HCT116 (cell line): ENCODE data around the gene FHIT. TPM values are rescaled to one million over a fixed set of nuclear protein-coding genes. Genes with fewer than 3 reads are reported as not detected.

Experiments used
- ATAC-seq: fragments of 200-7000 bp; cut with Tn5 transposase; 2 replicates; pipeline ENCODE4 v1.9.1; 2020; ENCODE audit warnings: mild to moderate bottlenecking, moderate library complexity
- BruUV-seq: library from RNA; stranded (reverse); fragments of 400-500 nt; replicated peaks from 2 replicates; lab custom pipeline; 2021; lab: Mats Ljungman, UMichigan
- CTCF ChIA-PET: fragments of 300-600 bp; sonication (Branson Sonifier 250); formaldehyde crosslinking; loops from one replicate; lab custom pipeline; 2021; ENCODE audit warnings: antibody characterized with exemption; lab: Charles Lee
- POLR2A ChIA-PET: fragments of 300-600, 350-600 bp; sonication (Branson Sonifier 250); formaldehyde crosslinking; loops from one replicate; lab custom pipeline; 2021; ENCODE audit warnings: antibody characterized with exemption; lab: Charles Lee
- RAD21 ChIA-PET, 2 experiments: fragments of 300-600 bp; sonication (Branson Sonifier 250); formaldehyde crosslinking; loops; one replicate each; lab custom pipeline; 2023; ENCODE audit warnings: low total read pairs in 2 of 2; ENCODE audit not compliant: uncharacterized antibody in 2 of 2, unreplicated experiment in 2 of 2, low non-redundant PET in 1 of 2; lab: Charles Lee
- DNase-seq: peaks from one replicate; pipeline ENCODE4 v3.0.0-alpha.2; 2010; ENCODE audit warnings: low read depth, low spot score
- H2AFZ ChIP-seq: fragments of 200-600 bp; shearing (Covaris generic), sonication (generic); 2 replicates; pipeline ENCODE4 v1.6.1; 2017; ENCODE audit warnings: low read depth, mixed run types, mixed read lengths, antibody characterized with exemption, low read length; ENCODE audit not compliant: poor library complexity, severe bottlenecking
- H3K27ac ChIP-seq: 2 replicates; pipeline ENCODE4 v1.5.1; 2012; ENCODE audit warnings: low read depth, low read length
- H3K27me3 ChIP-seq: fragments of 200-600 bp; sonication (generic); 2 replicates; pipeline ENCODE4 v1.6.1; 2016; ENCODE audit warnings: mixed run types, low read length, mixed read lengths; ENCODE audit not compliant: insufficient read depth
- H3K36me3 ChIP-seq, 2 experiments: fragments of 200-500 bp in 1 of 2; fragments of 200-600 bp in 1 of 2; sonication (Bioruptor generic) in 1 of 2; sonication (generic) in 1 of 2; 2 replicates each; pipeline versions ENCODE4 v1.5.1 to v1.6.1; 2014 to 2016; ENCODE audit warnings: low read length in 2 of 2, inconsistent platforms in 1 of 2, mixed read lengths in 1 of 2, mixed run types in 1 of 2; ENCODE audit not compliant: insufficient read depth in 2 of 2, control insufficient read depth in 1 of 2
- H3K4me1 ChIP-seq, 2 experiments: fragments of 200-600 bp in 1 of 2; sonication (generic) in 1 of 2; 2 replicates each; pipeline versions ENCODE4 v1.5.1 to v1.6.1; 2012 to 2017; ENCODE audit warnings: low read length in 2 of 2, inconsistent platforms in 1 of 2, mild to moderate bottlenecking in 1 of 2, mixed read lengths in 1 of 2, mixed run types in 1 of 2, moderate library complexity in 1 of 2; ENCODE audit not compliant: insufficient read depth in 2 of 2, control insufficient read depth in 1 of 2
- H3K4me2 ChIP-seq: fragments of 200-600 bp; sonication (generic); 2 replicates; pipeline ENCODE4 v1.6.1; 2017; ENCODE audit warnings: mixed run types, low read length, mixed read lengths
- H3K4me3 ChIP-seq, 2 experiments: fragments of 200-600 bp in 1 of 2; sonication (generic) in 1 of 2; replicated peaks in 1 of 2; 2 replicates each; pipeline ENCODE4 v1.5.1; 2011 to 2016; ENCODE audit warnings: low read length in 2 of 2, control low read depth in 1 of 2, low read depth in 1 of 2, mild to moderate bottlenecking in 1 of 2, mixed read lengths in 1 of 2, mixed run types in 1 of 2
- H3K79me2 ChIP-seq: fragments of 200-600 bp; sonication (generic); 2 replicates; pipeline ENCODE4 v1.6.1; 2017; ENCODE audit warnings: mild to moderate bottlenecking, mixed run types, low read length, moderate library complexity, mixed read lengths; ENCODE audit not compliant: insufficient read depth
- H3K9ac ChIP-seq: fragments of 200-600 bp; sonication (generic); 2 replicates; pipeline ENCODE4 v1.6.1; 2016; ENCODE audit warnings: low read length, mixed read lengths
- H3K9me2 ChIP-seq: fragments of 200-600 bp; sonication (generic), shearing (Covaris generic); 2 replicates; pipeline ENCODE4 v1.6.1; 2017; ENCODE audit warnings: mixed run types, mild to moderate bottlenecking, moderate library complexity; ENCODE audit not compliant: insufficient read depth
- H3K9me3 ChIP-seq, 2 experiments: fragments of 200-500 bp in 1 of 2; fragments of 200-600 bp in 1 of 2; sonication (Bioruptor generic) in 1 of 2; sonication (generic) in 1 of 2; 2 replicates each; pipeline ENCODE4 v1.6.1; 2014 to 2017; ENCODE audit warnings: low read length in 2 of 2, mixed read lengths in 2 of 2, inconsistent platforms in 1 of 2, low read depth in 1 of 2, mild to moderate bottlenecking in 1 of 2, mixed run types in 1 of 2, moderate library complexity in 1 of 2; ENCODE audit not compliant: control insufficient read depth in 1 of 2, insufficient read depth in 1 of 2
- H4K20me1 ChIP-seq: fragments of 200-600 bp; sonication (generic), shearing (Covaris generic); 2 replicates; pipeline ENCODE4 v1.6.1; 2017; ENCODE audit warnings: mixed run types, mild to moderate bottlenecking, moderate library complexity; ENCODE audit not compliant: insufficient read depth
- ATF3 ChIP-seq: IDR thresholded peaks from 2 replicates; pipeline ENCODE4 v1.6.1; 2012
- CBX3 ChIP-seq: IDR thresholded peaks from 2 replicates; pipeline ENCODE4 v1.6.1; 2012; ENCODE audit warnings: low read depth
- EZH2 ChIP-seq: fragments of 200-600 bp; sonication (generic); IDR thresholded peaks from 2 replicates; pipeline ENCODE4 v1.6.1; 2017; ENCODE audit warnings: antibody characterized with exemption, mixed run types
- FOSL1 ChIP-seq: IDR thresholded peaks from 2 replicates; pipeline ENCODE4 v1.6.1; 2012; ENCODE audit warnings: low read depth
- MAX ChIP-seq: IDR thresholded peaks from 2 replicates; pipeline ENCODE4 v1.6.1; 2012
- POLR2A ChIP-seq: IDR thresholded peaks from 2 replicates; pipeline ENCODE4 v1.7.0; 2011; ENCODE audit warnings: borderline replicate concordance; ENCODE audit not compliant: insufficient read depth, insufficient read length; ENCODE audit errors: extremely low read depth
- RAD21 ChIP-seq: IDR thresholded peaks from 2 replicates; pipeline ENCODE4 v1.6.1; 2012; ENCODE audit warnings: low read depth, mild to moderate bottlenecking
- REST ChIP-seq: IDR thresholded peaks from 2 replicates; pipeline ENCODE4 v1.6.1; 2012; ENCODE audit warnings: low read depth
- ZFX ChIP-seq: fragments of 450-650 bp; IDR thresholded peaks from 2 replicates; pipeline ENCODE4 v1.6.1; 2017
- ZNF274 ChIP-seq: fragments of 200-500 bp; sonication (Bioruptor generic); IDR thresholded peaks from 2 replicates; pipeline ENCODE4 v1.6.1; 2014; ENCODE audit warnings: mild to moderate bottlenecking, low read depth, low read length, inconsistent platforms
- intact Hi-C: fragments of 100-400 bp; cut with micrococcal nuclease; formaldehyde crosslinking; loops from 2 replicates; pipeline ENCODE4 v1.10.0; 2022
- total RNA-seq: library from RNA; stranded (reverse); gene quantifications from one replicate; pipeline ENCODE4 v1.2.1, GENCODE V29; 2021; ENCODE audit not compliant: unreplicated experiment

FHIT gene
- total RNA-seq, 1 experiment from 2014 or later, result 20.1 TPM

- TF ChIP-seq ZNF274 (no peak), ZFX (no peak), FOSL1 (no peak), CBX3 (no peak), RAD21 (no peak)
Measured at GRCh38 chr3:59709702-59710553, 1541.3 kb downstream of the FHIT start (continued).

DNA sequence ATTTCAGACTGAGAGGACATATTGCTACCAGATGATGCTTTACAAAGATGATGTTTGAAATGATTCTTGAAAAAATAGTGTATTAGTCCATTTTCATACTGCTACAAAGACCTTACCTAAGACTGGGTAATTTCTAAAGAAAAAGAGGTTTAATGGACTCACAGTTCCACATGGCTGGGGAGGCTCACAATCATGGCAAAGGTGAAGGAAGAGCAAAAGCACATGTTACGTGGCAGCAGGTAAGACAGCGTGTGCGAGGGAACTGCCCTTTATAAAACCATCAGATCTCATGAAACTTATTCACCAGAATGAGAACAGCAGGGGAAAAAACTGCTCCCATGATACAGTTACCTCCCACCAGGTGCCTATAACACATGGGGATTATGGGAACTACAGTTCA, 1543.0 kb downstream of the FHIT start:
- H3K27ac ChIP-seq, result no peak overlapping the region
- H3K9me2 ChIP-seq, result no peaks in the 10 kb centered on the region
- H2AFZ ChIP-seq, result no peak overlapping the region
- no peaks in the 10 kb centered on the region for H4K20me1 ChIP-seq
- ChIA-PET POLR2A (no interaction called here), CTCF (no interaction called here)
- TF ChIP-seq ZFX (no peak), MAX (no peak), EZH2 (no peak), POLR2A (no peak)
- TF ChIP-seq, all 23 proteins: peak for 0
- Histone ChIP-seq H3K4me3 (no peak overlapping the region), H3K36me3 (no peaks in the 10 kb centered on the region), H3K4me1 (no peaks in the 10 kb centered on the region), H3K27me3 (peaks cover 45% of the 10 kb centered on the region), H3K4me2 (no peak overlapping the region), H3K9ac (no peak overlapping the region), H3K9me3 (no peaks in the 10 kb centered on the region), H3K79me2 (no peaks in the 10 kb centered on the region)
- RAD21 ChIA-PET, result no interaction called here
- intact Hi-C loops, result loop anchor here (10.0 kb wide), 1 partner anchor 517 kb away; no protein-coding TSS in a partner anchor
- BruUV-seq, result no TSS peak
- DNase-seq (no peak), ATAC-seq (no peak)

DNA sequence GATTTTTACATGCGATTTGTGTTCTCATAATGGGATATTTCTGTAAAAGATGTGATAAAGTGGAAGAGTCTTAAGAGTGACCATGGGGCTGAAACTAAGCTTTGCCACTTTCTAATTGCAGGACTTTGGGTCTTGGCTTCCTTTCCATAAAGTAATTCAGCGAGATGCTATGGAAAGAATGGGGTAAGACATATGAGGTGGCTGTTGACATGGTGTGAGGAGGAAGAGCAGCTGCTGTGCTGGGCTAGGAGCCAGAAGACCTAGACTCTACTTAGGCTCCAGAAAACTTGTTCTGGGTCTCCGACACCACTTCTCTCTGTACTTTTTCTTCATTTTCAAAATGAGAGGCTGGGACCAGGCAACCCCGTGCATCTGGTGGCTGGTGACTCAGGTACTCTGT, 1547.0 kb downstream of the FHIT start:
- H3K4me2 ChIP-seq, result no peak overlapping the region
- no peaks in the 10 kb centered on the region for H3K9me2 ChIP-seq
- H3K27me3 ChIP-seq, result peaks cover 20% of the 10 kb centered on the region
- RAD21 ChIA-PET, result no interaction called here
- no peak overlapping the region for H2AFZ ChIP-seq
- no peaks in the 10 kb centered on the region for H3K4me1 ChIP-seq
- no peak for DNase-seq
- no peaks in the 10 kb centered on the region for H4K20me1 ChIP-seq
- H3K9ac ChIP-seq, result no peak overlapping the region
- H3K9me3 ChIP-seq, result no peaks in the 10 kb centered on the region
- intact Hi-C loops, result loop anchor here (10.0 kb wide), 1 partner anchor 521 kb away; no protein-coding TSS in a partner anchor
- no peak overlapping the region for H3K27ac ChIP-seq
- POLR2A ChIA-PET, result no interaction called here
- BruUV-seq, result no TSS peak
- CTCF ChIA-PET, result no interaction called here
- no peaks in the 10 kb centered on the region for H3K79me2 ChIP-seq
- no peak overlapping the region for H3K4me3 ChIP-seq
- TF ChIP-seq FOSL1 (no peak), REST (no peak), CBX3 (no peak), ATF3 (no peak), RAD21 (no peak), POLR2A (no peak)
- TF ChIP-seq, all 23 proteins: peak for 0
- no peaks in the 10 kb centered on the region for H3K36me3 ChIP-seq
- no peak for ATAC-seq
